Activated naive CD8-positive, alpha-beta T cell treated with anti-CD3 and anti-CD28 coated beads for 36 hours (primary cell): ENCODE measurements around the gene FAM107A. TPM values are rescaled to one million over a fixed set of nuclear protein-coding genes. Genes with fewer than 3 reads are reported as not detected.

ENCODE experiments used
- DNase-seq: peaks from one replicate; pipeline ENCODE4 v3.0.0; 2021
- H3K27ac Mint-ChIP-seq: one replicate; pipeline ENCODE4 v1.8.0; 2022; ENCODE audit warnings: mild to moderate bottlenecking, moderate library complexity, mixed read lengths
- H3K27me3 Mint-ChIP-seq: one replicate; pipeline ENCODE4 v1.8.0; 2022; ENCODE audit warnings: mild to moderate bottlenecking, mixed read lengths
- H3K36me3 Mint-ChIP-seq: one replicate; pipeline ENCODE4 v1.8.0; 2021; ENCODE audit warnings: mild to moderate bottlenecking, mixed read lengths
- H3K4me1 Mint-ChIP-seq: one replicate; pipeline ENCODE4 v1.8.0; 2021; ENCODE audit warnings: mixed read lengths
- H3K4me3 Mint-ChIP-seq: one replicate; pipeline ENCODE4 v1.8.0; 2022; ENCODE audit warnings: mild to moderate bottlenecking, moderate library complexity, mixed read lengths
- H3K9me3 Mint-ChIP-seq: one replicate; pipeline ENCODE4 v1.8.0; 2022; ENCODE audit warnings: mixed read lengths
- total RNA-seq, 2 experiments: library from RNA; stranded (reverse); gene quantifications; one replicate each; pipeline ENCODE4 v1.2.3, GENCODE V29; 2021

Gene FAM107A
- total RNA-seq, 2 experiments from 2014 or later, result not detected

DNA sequence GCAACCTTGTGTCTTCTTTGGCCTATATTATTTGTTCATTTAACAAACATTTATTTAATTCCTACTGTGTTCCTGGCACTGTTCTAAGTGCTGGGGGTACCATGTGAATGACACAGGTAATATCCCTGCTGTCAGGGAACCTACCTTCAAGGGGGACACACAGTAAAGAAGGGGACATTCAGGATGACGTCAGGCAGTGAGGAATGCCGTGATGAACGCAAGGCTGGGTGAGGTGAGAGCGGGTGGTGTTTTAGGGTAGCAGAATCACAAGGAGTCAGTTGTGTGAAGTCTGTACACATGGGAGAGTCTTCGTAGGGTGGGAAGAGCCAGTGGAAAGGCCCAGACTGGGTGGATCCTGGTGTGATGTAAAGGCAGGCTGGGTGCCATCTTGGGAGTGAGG is 1.7 kb upstream of the FAM107A start:
- Mint-ChIP-seq H3K4me3 (no peak overlapping the region), H3K4me1 (peaks cover 7% of the 10 kb centered on the region), H3K27me3 (peaks cover 13% of the 10 kb centered on the region), H3K27ac (no peak overlapping the region), H3K36me3 (no peaks in the 10 kb centered on the region), H3K9me3 (no peaks in the 10 kb centered on the region)
- no peak for DNase-seq

DNA sequence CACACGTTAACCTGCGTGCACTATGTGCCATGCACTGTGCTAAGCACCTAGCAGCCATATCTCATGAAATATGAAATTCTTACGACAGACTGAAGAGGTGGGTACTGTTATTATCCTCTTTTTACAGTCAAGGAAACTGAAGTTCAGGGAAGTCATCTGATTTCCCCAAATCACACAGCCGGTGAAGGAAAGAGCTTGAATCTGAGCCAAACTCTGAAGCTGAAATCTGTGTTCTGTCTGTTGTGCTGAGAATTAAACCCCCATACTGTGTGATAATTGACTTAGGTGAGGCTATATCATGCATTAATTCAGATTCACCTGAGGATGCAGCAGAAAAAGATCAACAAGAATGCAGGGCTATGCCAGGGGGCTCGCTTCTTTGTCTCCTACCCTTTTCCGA is 475 bp downstream of the FAM107A start:
- Mint-ChIP-seq H3K36me3 (no peaks in the 10 kb centered on the region), H3K27ac (no peak overlapping the region), H3K4me1 (peaks cover 5% of the 10 kb centered on the region), H3K4me3 (no peak overlapping the region), H3K9me3 (no peaks in the 10 kb centered on the region), H3K27me3 (peaks cover 1% of the 10 kb centered on the region)
- DNase-seq, result no peak

DNA sequence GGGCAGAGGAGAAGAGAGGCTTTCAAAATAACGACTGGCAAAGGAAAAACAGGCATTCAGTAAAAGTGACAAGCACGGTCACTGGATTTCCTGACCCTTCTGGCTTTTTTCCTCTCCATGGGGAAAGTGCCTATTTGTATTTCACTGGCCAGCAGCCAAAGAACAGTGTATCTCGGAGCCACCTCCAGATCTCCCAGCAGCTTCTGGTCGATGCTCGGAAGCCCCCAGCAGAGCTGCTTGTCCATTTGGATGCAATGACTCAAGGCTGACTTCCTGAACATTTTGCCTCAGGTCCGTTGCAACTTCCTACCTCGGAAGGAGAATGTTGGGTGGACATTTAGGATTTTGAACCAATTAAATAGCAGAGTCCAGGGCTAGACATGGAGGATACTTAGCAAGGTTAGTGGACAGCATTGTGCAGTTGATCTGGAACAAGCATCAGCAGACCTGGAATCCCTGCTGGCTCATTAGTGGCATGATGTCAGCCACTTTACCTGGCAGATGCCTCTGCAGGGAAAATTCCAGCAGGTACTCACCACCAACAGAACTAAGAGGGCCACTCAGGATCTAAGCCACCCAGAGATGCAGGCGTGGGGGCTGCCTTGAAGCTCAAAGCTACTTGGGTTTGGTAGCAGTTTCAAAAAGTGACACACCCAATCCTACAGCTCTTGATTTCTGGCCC is 1.1 kb downstream of the FAM107A start:
- Mint-ChIP-seq H3K9me3 (no peaks in the 10 kb centered on the region), H3K4me3 (no peak overlapping the region), H3K36me3 (no peaks in the 10 kb centered on the region), H3K4me1 (no peaks in the 10 kb centered on the region), H3K27me3 (no peaks in the 10 kb centered on the region), H3K27ac (no peak overlapping the region)
- no peak for DNase-seq

DNA sequence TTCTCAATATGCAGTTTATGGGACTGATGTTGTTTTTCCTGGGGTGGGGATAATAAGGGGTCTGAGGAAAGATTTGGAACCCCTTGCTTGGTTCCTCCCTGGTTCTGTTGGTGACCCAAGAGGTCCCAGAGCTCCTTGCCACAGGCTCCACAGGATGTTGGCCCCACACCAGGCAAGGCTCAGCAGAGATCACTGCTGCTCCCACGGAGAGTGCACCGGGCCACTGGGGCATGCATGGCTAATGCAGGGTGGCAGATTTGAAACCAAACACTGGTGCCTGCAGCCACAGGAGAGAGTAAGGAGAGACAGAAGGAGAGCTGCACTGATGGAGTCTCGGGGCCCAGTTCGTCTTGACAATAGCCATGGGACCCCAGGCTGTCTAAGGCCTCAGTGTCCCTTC is 2.5 kb downstream of the FAM107A start:
- H3K27ac Mint-ChIP-seq, result no peak overlapping the region
- H3K27me3 Mint-ChIP-seq, result no peaks in the 10 kb centered on the region
- no peak overlapping the region for H3K4me3 Mint-ChIP-seq
- no peaks in the 10 kb centered on the region for H3K9me3 Mint-ChIP-seq
- H3K36me3 Mint-ChIP-seq, result no peaks in the 10 kb centered on the region
- H3K4me1 Mint-ChIP-seq, result no peaks in the 10 kb centered on the region
- no peak for DNase-seq

DNA sequence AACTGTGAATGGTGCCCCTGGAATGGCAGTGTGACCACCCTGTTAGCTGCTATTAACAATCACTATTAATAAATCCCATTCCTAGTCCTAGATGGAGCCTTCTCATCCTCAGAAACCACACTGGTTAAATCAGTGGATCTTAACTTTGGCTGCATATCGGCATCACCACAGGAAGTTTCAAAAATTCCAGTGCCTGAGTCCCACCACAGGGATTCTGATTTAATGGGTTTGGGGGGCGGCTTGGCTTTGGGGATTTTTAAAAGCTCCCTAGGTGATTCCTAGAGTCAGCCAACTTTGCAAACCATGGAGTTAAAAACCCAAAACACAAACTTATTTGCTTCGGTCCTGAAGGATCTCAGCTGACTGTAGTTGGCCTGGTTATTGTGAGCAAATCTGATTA is 3.1 kb downstream of the FAM107A start:
- Mint-ChIP-seq H3K4me1 (no peaks in the 10 kb centered on the region), H3K4me3 (no peak overlapping the region), H3K36me3 (no peaks in the 10 kb centered on the region), H3K27ac (no peak overlapping the region), H3K9me3 (no peaks in the 10 kb centered on the region), H3K27me3 (no peaks in the 10 kb centered on the region)
- no peak for DNase-seq

DNA sequence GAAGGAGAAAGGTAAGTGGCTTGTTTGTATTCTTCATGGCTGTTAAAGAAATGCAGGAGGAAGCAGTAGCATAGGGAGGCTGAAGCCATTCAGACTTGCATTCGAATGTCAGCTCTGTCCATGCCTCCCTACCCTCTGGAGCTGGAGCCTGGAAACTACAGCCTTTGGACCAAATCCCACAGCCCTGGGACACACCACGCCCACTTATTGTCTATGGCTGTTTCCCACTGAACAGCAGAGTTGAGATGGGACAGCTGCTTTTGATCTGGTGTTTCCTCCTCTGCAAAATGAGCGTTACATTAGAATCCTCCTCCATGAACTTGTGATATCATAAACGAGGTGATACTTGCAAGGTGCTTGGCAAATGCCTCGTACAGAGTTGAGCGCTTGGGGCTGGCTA is 3.6 kb downstream of the FAM107A start:
- Mint-ChIP-seq H3K4me1 (peaks cover 4% of the 10 kb centered on the region), H3K27ac (no peak overlapping the region), H3K27me3 (no peaks in the 10 kb centered on the region), H3K9me3 (no peaks in the 10 kb centered on the region), H3K36me3 (no peaks in the 10 kb centered on the region), H3K4me3 (no peak overlapping the region)
- DNase-seq, result no peak

DNA sequence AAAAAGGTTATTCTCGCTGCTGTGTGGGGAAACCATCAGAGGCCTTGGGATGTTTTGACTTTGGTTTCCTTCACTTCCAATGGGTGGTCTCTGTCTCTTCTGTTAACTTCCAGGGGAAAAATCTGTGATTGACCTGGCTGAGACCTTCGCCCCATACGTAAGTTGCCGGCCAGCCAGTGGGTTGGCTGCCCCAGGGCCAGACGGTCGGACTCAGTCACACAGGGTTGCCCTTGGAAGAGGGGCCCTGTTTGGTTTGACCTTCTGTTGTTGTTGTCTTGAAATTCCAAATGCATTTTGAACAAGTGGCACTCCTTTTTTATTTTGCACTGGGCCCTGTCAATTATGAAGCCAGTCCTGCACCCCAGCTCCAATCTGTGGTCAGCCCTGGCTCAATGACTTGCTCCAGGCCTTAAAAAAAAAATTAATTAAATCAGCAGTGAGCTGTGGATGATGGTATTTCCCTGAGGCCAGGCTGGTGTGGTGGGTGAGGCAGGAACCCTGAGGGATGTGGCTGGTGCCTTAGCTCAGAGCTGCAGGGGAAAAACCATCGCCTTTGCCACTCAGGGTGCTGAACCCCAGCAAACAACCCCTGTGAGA is 4.5 kb downstream of the FAM107A start:
- H3K9me3 Mint-ChIP-seq, result no peaks in the 10 kb centered on the region
- H3K4me3 Mint-ChIP-seq, result no peak overlapping the region
- peaks cover 5% of the 10 kb centered on the region for H3K4me1 Mint-ChIP-seq
- no peaks in the 10 kb centered on the region for H3K36me3 Mint-ChIP-seq
- DNase-seq, result no peak
- H3K27ac Mint-ChIP-seq, result no peak overlapping the region
- H3K27me3 Mint-ChIP-seq, result no peaks in the 10 kb centered on the region

DNA sequence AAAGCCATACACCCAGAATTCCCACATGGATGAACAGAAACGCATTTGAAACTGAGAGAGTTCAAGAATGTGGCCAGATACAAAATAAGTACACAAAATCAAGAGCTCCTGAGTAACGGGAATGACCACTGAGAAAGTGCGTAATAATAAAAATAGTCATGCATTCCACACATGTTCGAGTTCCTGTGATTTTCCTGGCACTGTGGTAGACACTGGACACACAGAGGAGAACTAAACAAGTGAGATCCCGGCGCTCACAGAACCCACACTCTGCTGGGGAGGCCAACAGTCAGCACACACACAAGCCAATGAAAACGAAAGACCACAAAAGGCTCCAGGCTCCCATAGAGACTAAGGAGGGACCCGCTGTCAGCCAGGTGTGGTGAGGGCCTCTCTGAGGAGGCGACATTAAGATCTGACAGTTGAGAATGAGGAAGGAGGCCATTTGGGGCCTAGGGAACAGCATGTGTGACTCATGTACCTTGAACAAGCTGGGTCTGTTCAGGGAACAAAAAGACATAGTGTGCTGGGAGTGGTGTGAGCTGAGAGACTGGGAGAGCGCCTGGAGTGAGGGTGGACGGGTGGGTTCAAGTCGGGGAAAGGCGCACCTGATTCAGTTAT is 5.1 kb downstream of the FAM107A start:
- H3K36me3 Mint-ChIP-seq, result no peaks in the 10 kb centered on the region
- no peaks in the 10 kb centered on the region for H3K9me3 Mint-ChIP-seq
- peaks cover 5% of the 10 kb centered on the region for H3K4me1 Mint-ChIP-seq
- H3K27me3 Mint-ChIP-seq, result no peaks in the 10 kb centered on the region
- no peak for DNase-seq
- H3K27ac Mint-ChIP-seq, result no peak overlapping the region
- no peak overlapping the region for H3K4me3 Mint-ChIP-seq

DNA sequence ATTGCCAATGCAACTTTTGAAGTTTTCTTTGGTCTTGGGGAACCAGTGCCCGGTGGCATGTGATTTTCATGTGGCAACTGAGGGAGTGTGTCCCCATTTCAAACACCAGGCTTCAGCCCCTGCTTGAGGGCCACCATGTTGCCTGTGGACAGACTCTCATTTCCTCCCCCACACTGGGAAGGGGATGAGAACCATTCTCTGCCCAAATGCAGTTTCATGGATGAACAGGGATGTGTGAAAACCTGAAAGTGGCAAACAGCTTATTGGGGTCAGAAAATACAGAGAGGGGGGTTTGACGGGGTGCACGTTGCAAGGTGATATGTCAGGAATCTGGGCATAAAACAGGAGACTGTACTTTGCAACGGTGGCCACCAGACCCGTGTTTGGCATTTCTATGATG is 6.3 kb downstream of the FAM107A start:
- Mint-ChIP-seq H3K36me3 (no peaks in the 10 kb centered on the region), H3K27ac (no peak overlapping the region), H3K9me3 (no peaks in the 10 kb centered on the region), H3K27me3 (no peaks in the 10 kb centered on the region), H3K4me3 (no peak overlapping the region), H3K4me1 (peaks cover 5% of the 10 kb centered on the region)
- no peak for DNase-seq

DNA sequence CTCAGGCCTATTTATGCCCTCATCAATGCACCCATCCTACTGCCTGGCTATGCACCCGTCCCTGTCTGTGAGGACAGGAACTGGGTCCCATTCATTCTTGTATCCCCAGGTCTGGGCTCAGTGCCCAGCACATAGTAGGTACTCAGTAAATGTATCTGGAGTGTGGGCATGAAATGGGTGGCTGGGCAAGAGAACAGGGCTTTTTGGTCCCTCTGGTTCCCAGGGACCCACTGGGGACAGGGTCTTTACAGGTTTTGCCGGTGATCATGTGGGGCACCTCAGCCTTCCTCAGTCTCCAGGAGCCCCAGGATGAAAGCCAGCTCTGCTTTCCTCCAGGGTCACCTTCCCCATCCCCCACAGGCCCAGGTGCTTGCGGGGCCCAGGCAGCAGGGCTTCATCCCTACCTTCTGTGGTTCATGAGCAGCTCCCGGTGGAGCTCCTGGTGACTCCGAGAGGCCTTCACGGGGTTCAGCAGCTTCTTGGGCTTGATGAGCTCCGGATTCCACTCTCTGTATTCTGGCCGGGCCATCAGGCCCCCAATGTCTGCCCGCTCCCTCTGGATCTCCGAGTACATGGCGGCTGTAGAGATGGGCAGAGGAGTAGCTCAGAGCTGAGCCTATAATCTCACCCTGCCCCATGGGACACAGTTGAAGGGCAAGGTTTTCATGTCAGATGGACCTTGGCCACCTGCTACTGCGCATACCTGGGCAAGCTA is 7.7 kb downstream of the FAM107A start:
- no peak overlapping the region for H3K4me3 Mint-ChIP-seq
- H3K9me3 Mint-ChIP-seq, result no peaks in the 10 kb centered on the region
- H3K36me3 Mint-ChIP-seq, result no peaks in the 10 kb centered on the region
- no peaks in the 10 kb centered on the region for H3K27me3 Mint-ChIP-seq
- peaks cover 5% of the 10 kb centered on the region for H3K4me1 Mint-ChIP-seq
- no peak overlapping the region for H3K27ac Mint-ChIP-seq
- DNase-seq, result no peak

DNA sequence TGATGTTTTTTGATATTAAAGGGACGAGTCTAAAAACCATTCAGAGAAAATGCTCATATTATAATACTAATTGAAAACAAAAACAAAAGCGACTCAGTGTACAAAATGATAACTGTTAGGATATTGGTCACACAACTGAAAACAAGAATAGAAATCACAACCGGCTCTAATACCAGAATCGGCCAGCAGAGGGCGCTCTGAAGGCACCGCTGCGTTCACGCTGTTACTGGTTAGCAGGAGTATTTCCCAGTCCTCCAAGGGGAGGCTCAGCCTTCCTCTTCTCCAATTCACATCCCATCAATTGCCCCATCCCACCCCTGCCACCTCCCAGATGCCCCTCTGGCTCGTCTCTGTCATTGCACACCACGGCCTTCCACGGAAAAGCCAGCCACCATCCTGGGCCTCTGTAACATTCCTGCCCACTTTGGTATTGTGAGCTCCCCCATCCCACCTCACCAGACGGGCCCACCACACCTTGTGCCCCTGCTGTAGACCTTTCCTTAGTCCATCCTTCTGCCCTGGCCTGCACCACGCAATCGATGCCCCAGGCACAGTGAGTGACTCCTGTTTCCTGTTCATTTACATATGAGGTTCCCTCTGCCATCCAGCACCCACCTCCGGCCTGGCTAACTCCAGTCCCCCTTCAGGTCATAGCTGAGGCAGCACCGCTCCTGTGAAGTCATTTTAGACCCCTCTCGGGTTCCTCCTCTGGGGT is 8.5 kb downstream of the FAM107A start:
- no peak overlapping the region for H3K27ac Mint-ChIP-seq
- H3K36me3 Mint-ChIP-seq, result no peaks in the 10 kb centered on the region
- H3K4me1 Mint-ChIP-seq, result peaks cover 5% of the 10 kb centered on the region
- H3K27me3 Mint-ChIP-seq, result no peaks in the 10 kb centered on the region
- H3K4me3 Mint-ChIP-seq, result no peak overlapping the region
- no peaks in the 10 kb centered on the region for H3K9me3 Mint-ChIP-seq
- peak; percentile 57 for DNase-seq

DNA sequence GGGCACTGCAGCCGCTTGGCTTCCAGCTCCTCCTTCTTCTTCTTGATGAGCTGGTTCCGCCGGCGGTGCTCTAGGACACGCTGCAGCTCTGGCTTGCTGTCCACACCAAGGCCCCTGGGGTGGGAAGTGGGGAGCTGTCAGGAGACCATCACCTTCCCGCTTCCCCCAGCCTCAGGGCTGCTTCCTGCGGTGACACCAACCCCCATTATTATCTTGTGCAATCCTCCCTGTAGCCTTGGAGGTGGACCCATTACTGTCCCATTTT is 10.0 kb downstream of the FAM107A start:
- Mint-ChIP-seq H3K27ac (no peak overlapping the region), H3K4me3 (no peak overlapping the region), H3K36me3 (no peaks in the 10 kb centered on the region)

DNA sequence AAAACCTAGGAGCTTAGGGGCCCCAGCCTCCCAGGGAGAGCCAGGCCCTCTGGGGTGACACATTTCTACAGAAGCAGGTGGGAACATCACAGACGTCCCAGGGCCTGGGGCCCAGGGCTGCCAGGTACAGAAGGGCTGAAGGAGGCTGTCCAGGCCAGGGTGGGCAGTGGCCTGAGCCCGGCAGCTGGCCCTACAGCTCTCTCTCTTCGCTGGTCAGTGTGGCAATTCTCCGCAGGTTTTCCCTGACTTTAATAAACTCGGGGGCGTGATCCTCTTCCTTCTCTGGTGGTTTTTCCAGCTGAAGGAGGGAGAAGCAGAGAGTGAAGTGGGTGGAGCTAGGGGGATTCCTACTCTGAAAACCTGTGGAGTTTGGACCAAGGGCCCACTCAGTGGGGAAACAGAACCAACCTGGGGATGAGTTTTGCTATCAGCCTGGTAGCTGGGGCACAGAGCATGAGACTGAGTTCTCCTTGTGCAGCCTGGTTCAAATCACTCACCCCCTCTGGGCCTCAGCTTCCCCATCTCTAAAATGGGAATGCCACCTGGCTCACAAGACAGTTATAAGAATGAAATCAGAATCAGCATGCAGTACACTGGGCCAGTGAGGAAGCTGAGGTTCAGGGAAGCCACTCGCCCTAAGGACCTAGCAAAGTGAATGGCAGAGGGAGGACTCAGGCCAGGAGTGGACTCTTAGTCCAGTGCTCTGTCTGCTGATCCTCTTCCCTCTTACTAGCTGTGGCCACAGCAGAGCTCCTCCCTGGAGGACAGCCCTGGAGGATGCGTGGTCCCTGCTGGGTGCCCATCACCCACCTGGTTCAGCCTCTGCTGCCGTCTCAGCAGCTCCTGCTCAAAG is 10.6 kb downstream of the FAM107A start:
- no peak overlapping the region for H3K4me3 Mint-ChIP-seq

More for the DNA sequence above, 10.0 kb downstream of the FAM107A start:
- no peak for DNase-seq
- peaks cover 5% of the 10 kb centered on the region for H3K4me1 Mint-ChIP-seq
- no peaks in the 10 kb centered on the region for H3K9me3 Mint-ChIP-seq
- H3K27me3 Mint-ChIP-seq, result no peaks in the 10 kb centered on the region

DNA sequence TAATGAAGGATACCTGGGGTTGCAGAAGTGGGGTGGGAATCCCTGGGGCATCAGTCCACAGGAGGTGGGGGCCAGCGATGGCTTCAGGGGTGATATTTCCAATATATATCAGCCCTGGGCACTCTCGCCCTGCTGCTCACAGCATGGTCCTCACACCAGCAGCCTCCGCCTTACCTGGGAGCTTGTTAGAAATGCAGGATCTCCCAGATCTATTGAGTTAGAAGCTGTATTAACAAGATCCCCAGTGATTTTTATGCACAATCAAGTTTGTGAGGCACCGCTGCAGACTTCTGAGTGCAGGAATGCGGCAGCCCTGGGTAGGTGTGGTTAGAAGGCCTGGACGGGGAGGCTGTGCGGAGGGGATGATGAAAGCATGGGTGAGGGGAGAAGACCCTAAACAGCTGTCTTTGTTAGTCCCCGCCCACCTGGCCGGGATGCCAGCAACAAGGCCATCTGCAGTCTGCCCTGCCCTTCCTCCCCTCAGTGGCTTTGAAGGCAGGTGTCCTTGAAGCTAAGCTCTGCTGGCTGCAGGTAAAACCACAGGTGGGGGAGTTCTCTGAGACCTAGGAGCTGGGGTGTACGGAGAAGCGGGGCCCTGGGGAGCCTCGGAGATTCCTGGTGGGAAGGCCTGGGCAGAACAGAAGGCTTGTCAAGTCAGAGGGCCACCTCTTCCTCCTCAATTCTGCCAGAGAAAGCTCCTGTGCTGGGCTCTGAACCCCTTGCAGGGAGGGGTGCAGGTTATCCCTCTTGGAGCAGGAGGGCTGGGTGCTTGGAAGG is 11.4 kb downstream of the FAM107A start:
- Mint-ChIP-seq H3K27me3 (no peaks in the 10 kb centered on the region), H3K4me1 (peaks cover 5% of the 10 kb centered on the region), H3K27ac (no peak overlapping the region), H3K36me3 (no peaks in the 10 kb centered on the region), H3K9me3 (no peaks in the 10 kb centered on the region), H3K4me3 (no peak overlapping the region)
- no peak for DNase-seq

More for the DNA sequence above, 10.6 kb downstream of the FAM107A start:
- Mint-ChIP-seq H3K36me3 (no peaks in the 10 kb centered on the region), H3K27ac (no peak overlapping the region), H3K4me1 (peaks cover 5% of the 10 kb centered on the region), H3K9me3 (no peaks in the 10 kb centered on the region), H3K27me3 (no peaks in the 10 kb centered on the region)
- no peak for DNase-seq
